Glomerular visceral epithelial cell (primary cell): ENCODE data around the gene ECSIT.

Source experiments
- DNase-seq: peaks from one replicate; pipeline ENCODE4 v3.0.0-alpha.2; 2016; ENCODE audit errors: extremely low spot score

Gene ECSIT

GRCh38 chr19:11550265-11550664, 21.3 kb upstream of the ECSIT start:
- DNase-seq: no peak

- DNase-seq: no peak
Measured at GRCh38 chr19:11549386-11549953, 20.5 kb upstream of the ECSIT start.

GRCh38 chr19:11547929-11548700, 19.2 kb upstream of the ECSIT start:
- DNase-seq: no peak

GRCh38 chr19:11541238-11541637, 12.3 kb upstream of the ECSIT start:
- no peak for DNase-seq

- peak; percentile 85 for DNase-seq
Measured at GRCh38 chr19:11540645-11541044, 11.7 kb upstream of the ECSIT start.

- peak; percentile 53 for DNase-seq
Measured at GRCh38 chr19:11539495-11540365, 10.8 kb upstream of the ECSIT start.

- peak; percentile 86 for DNase-seq
Measured at GRCh38 chr19:11538232-11539036, 9.5 kb upstream of the ECSIT start, which contains the start of gene CNN1. CNN1 (plus strand) TSS chr19:11538851; CDS start chr19:11538928, 77 bp downstream.

GRCh38 chr19:11535792-11536595, 7.1 kb upstream of the ECSIT start:
- DNase-seq: peak; percentile 90

GRCh38 chr19:11534948-11535347, 6.0 kb upstream of the ECSIT start:
- no peak for DNase-seq

GRCh38 chr19:11534538-11534937, 5.6 kb upstream of the ECSIT start:
- DNase-seq: no peak

- DNase-seq: peak; percentile 43
Measured at GRCh38 chr19:11530432-11530831, 1.5 kb upstream of the ECSIT start.

GRCh38 chr19:11519138-11519537, 9.8 kb downstream of the ECSIT start:
- no peak for DNase-seq

GRCh38 chr19:11513946-11514345, 15.0 kb downstream of the ECSIT start:
- DNase-seq: no peak

- DNase-seq: no peak
Measured at GRCh38 chr19:11510444-11510843, 18.5 kb downstream of the ECSIT start.

- no peak for DNase-seq
Measured at GRCh38 chr19:11507370-11508078, 21.4 kb downstream of the ECSIT start.

- no peak for DNase-seq
Measured at GRCh38 chr19:11506967-11507366, 22.0 kb downstream of the ECSIT start.

- DNase-seq: no peak
Measured at GRCh38 chr19:11506101-11506555, 22.8 kb downstream of the ECSIT start.

GRCh38 chr19:11505504-11506100, 23.3 kb downstream of the ECSIT start, which contains the start of gene ZNF653:
ZNF653 (minus strand) TSS chr19:11505839; CDS start chr19:11505786, 53 bp downstream.
- DNase-seq: peak; percentile 96

GRCh38 chr19:11505032-11505503, 23.9 kb downstream of the ECSIT start:
- DNase-seq: peak; percentile 98
